ENCODE results near the gene FAM120B.

- TF ChIP-seq CTCF (IDR thresholded peaks at IDR 0.05 in 4 of 5, conservative IDR thresholded peaks at IDR 0.05 in 1 of 5): no peak
- TF ChIP-seq POLR2A (IDR thresholded peaks at IDR 0.05): no peak
Measured at GRCh38 chr6:170317718-170318117, 11.2 kb downstream of the FAM120B start.

Data from gastrocnemius medialis (tissue), 4 donors.